Mammary epithelial cell (primary cell): ENCODE data around the gene EPB41L1.

Experiments
- CTCF ChIP-seq, 2 donors: IDR thresholded peaks in 1 of 2; conservative IDR thresholded peaks in 1 of 2; 2 replicates each; pipeline ENCODE4 v1.5.1; 2011 to 2012; ENCODE audit warnings: inconsistent platforms in 2 of 2, low read length in 2 of 2, mild to moderate bottlenecking in 2 of 2, control low read depth in 1 of 2, low read depth in 1 of 2; ENCODE audit not compliant: insufficient read depth in 1 of 2; ENCODE audit errors: extremely low read depth in 1 of 2
- EZH2 ChIP-seq: IDR thresholded peaks from 2 replicates; pipeline ENCODE4 v1.6.1; 2012; ENCODE audit warnings: low read length, inconsistent platforms, borderline replicate concordance

- TF ChIP-seq CTCF (conservative IDR thresholded peaks at IDR 0.05 in 1 of 2, IDR thresholded peaks at IDR 0.05 in 1 of 2; ENCODE audit: extremely low read depth in 1 of 2, insufficient read depth in 1 of 2, low read depth in 1 of 2, low read length in 2 of 2) (no peak), EZH2 (no peak)
Measured at GRCh38 chr20:36268440-36269342, 114.2 kb downstream of the EPB41L1 start.
